Colon (tissue), 2 donors: ENCODE data around the gene STYXL1.

ENCODE experiments used
- FAIRE-seq: peaks from 2 replicates; lab custom pipeline; 2012; peaks lifted over from hg19 to GRCh38; lab: Jason Lieb, UNC
- donor health status: control.
- donor health status: control.

Gene STYXL1

DNA sequence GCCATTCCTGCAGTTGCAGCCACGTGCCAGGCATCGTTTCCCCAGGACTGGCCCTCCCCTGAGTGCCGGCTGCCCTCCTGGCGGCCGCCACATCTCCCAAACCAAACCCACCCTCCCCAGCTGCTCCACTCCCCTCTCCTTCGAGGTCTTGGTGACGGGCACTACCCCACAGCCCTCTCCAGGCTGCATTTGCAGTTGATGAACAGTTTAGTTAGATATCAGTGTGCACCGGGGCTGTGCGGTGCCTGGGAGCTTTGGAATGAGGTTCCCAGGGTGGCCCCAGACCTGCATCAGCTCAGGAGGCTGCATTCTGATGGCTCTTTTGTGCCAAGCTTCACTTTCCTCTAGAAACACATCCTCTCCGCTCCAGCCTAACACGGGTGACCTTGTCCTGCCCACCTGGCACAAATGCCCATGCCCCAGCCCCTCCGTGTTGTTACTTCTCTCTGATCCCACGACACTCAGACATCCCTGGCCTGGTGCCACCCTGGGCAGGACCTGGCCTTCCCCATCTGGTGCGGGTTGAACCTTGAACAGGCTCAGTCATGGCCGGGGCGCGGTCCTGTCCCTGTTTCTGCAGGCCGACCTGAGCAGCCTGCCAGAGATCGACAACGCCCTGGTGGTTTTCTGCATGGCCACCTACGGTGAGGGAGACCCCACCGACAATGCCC, 67.9 kb downstream of the STYXL1 start:
- no peak for FAIRE-seq

- no peak for FAIRE-seq
Measured at GRCh38 chr7:75977743-75978142, 70.1 kb downstream of the STYXL1 start.

GRCh38 chr7:75971961-75972763, 75.6 kb downstream of the STYXL1 start:
- FAIRE-seq: no peak

DNA sequence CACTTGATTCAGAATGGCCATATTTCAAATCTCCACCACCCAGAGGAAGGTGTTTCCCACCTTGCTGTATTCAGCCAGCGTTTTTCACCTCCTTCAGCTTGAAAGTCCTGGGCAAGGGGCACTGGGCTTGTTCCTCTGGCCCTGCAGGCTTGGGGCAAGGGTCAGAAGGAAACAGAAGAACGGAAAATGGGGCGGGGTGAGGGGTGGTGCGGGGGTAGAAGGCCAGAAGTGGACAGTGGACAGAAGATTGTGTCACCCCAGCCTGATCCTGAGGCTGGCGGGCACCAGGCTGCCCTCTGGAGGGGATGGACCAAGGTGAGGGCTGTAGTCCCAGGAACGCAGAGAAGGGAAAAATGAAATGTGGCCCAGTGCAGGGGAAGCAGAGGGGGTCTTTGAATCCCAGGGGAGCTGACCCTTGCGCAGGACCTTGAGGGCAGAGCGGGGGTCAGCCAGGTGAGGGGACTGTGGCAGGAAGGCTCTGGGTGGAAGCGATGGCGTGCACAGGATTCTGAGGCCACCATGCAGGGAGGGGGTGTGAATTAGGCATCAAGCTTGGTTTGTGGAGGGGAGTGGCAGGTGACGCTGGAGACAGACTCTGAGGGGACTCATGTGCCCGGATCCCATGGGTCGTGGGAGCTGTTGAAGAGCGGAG, 76.4 kb downstream of the STYXL1 start:
- FAIRE-seq: no peak

DNA sequence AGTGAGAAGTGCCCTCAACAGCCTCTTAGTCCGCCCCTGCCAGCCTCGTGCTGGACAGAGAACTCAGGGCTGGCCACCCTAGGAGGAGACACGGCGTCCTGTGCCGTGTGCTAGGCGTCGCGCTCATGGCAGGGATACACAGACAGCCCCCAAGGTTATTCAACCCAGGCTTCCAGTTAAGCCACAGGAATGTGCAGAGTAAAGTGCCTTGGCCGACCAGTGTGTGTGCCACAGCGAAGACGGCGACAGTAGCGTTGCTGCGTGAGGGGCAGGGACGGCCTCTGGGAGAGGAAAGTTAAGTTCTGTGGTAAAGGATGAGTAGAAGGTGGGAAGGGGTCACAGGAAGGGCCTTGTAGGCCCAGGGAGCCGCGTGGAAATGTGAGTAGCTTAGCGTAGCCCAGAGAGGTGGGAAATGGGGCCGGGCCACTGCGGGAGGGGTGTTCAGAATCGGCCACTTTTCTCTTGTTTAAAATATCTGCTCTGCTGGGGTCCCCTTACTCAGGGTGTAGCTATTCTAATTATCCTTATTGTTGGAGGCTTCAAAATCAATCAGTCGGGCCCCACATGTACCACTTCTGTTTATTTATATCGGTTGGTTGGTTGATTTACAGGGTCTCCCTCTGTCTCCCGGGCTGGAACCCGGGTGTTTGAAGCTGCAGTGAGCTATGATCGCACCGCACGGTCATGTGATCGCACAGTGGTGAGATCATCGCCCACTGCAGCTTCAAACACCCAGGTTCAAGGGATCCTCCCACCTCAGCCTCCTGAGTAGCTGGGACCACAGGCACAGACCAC, 77.9 kb downstream of the STYXL1 start:
- FAIRE-seq: no peak

DNA sequence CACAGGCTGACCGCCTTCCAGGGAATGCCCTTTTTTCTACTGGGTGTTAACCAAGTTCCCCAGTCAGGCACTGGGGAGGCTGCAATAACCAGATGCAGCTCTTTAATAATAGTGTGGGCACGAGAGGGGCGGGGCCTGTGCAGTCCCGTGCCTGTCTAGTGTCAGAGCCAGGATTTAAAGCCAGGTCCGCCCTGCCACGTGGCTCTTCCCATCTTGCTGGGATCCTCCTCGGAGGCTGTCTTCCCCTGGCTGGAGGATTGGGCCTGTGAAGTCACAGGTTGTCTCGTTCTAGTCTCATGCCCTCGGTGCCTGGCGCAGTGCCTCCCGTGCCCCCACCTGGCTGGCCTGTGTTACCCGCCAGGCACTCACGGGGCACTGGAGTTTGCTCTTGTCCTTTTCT, 78.6 kb downstream of the STYXL1 start:
- FAIRE-seq: no peak

GRCh38 chr7:75968561-75969001, 79.2 kb downstream of the STYXL1 start:
- no peak for FAIRE-seq

DNA sequence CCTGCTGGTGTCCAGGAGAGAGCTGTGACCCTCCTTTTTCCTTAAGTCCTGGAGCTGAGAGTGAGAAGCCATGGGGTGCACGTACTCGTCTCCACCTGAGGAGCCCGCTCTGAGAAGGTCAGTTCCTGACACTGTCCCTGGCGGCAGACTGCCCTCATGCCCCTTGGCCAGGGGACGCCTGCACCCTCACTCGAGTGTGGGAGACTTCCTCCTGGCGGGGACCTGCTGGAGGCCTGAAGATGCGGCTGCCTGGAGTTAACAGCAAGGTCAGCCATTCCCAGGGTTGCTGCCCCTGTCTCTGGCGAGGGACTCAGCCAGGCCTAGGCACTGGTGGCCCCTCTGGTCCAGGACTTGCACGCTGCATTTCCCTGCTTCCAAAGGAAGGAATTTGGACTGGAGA, 79.8 kb downstream of the STYXL1 start:
- no peak for FAIRE-seq

GRCh38 chr7:75967487-75967997, 80.3 kb downstream of the STYXL1 start:
- FAIRE-seq: no peak

DNA sequence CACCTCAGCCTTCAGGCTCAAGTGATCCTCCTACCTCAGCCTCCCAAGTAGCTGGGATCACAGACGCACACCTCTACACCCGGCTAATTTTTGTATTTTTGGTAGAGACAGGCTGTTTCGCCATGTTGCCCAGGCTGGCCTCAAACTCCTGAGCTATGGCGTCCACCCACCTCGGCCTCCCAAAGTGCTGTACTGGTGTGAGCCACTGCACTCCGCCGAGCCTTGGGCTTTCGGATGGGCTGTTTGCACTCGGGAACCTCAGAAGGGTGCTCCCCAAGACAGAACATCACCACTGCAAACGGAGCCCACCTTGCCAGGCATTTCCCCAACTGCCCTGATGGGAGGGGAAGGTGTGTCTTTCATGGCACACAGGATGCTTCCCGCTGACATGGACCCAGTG, 80.7 kb downstream of the STYXL1 start:
- FAIRE-seq: no peak

- FAIRE-seq: no peak
Measured at GRCh38 chr7:75966190-75966961, 81.4 kb downstream of the STYXL1 start.

DNA sequence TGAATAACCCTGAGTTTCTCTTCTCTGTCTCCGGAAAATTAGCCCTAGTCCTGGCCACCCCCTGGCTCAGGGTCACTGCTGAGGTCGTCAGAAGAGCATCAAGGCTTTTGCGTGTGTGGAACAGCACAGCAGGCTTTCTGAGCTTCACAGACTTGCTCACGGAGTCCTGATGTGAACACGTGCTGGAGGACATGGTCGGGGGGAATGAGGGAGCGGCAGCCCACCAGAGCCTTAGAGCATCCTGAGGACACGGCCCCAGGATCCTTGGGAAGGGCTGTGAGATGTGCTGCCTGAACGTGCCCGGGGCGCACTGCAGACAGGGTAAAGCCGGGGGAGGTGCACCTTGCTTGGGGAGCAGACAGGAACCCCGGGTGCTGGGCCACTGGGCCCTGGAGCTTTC, 82.2 kb downstream of the STYXL1 start:
- FAIRE-seq: no peak

- FAIRE-seq: no peak
Measured at GRCh38 chr7:75963381-75963995, 84.3 kb downstream of the STYXL1 start.

GRCh38 chr7:75962607-75963380, 85.0 kb downstream of the STYXL1 start:
- no peak for FAIRE-seq

DNA sequence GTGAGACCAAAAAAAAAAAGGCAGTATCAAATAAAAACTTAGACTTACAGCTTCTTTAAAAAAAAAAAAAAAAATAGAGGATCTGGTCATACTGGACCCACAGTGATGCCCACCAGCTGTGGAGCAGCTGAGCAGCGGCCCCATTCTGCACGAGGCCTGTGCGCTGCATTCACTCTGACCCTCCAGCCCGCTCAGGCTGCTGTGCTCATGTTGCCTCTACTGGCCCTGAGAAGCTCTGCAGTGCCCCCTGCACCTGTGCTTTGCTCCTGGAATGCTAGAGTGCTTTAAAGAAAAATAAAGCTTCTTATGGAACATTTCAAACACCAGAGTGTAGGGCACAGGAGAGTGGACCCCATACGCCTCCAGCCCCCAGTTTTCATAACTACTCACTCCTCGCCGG, 86.6 kb downstream of the STYXL1 start:
- FAIRE-seq: no peak

- FAIRE-seq: no peak
Measured at GRCh38 chr7:75960372-75960771, 87.4 kb downstream of the STYXL1 start.

- no peak for FAIRE-seq
Measured at GRCh38 chr7:75958802-75959543, 88.8 kb downstream of the STYXL1 start.

DNA sequence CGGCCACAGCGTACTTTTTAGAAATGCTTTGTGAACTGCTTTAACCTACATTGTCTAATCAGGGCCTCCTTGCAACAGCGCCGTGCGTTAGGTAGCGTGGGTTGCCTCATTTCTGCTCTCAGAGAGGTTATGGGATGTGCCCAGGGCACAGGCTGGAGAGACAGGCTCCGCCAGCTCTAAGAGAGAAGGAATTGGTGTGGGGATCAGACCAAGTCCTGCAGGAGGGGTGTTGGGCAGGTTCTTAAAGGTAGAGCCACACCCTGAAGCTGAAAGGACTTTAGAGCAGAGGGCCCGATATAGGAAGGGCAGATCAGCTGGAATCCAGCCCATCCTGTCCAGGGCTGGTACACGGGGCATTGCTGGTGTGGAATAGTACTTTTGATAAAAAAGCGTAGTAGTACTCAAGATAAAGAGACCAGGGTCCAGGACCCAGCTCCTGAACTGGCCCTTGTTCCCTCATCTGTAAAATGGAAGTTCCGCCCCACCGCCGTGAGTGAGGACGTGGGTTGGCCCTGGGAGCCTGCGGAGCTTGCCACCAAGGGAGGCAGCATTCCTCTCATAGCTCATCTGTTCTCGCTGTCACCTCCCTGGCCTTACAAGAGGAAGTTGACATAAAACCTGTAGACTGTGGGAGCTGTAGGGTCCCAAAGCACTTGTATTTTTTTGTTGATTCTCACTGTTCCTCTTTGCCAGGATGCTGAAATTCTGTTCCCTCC, 90.6 kb downstream of the STYXL1 start:
- no peak for FAIRE-seq
